Neural cell (in vitro differentiated cells): Measurements from ENCODE around the gene CRYZL1. TPM values are rescaled to one million over a fixed set of nuclear protein-coding genes. Genes with fewer than 3 reads are reported as not detected.

Source experiments
- H2AFZ ChIP-seq: fragments of 200-600, 300-800 bp; sonication (generic), shearing (Covaris generic); 2 replicates; pipeline ENCODE4 v1.6.0; 2014; ENCODE audit warnings: low read depth, mild to moderate bottlenecking, antibody characterized with exemption, low read length, moderate library complexity
- H3F3A ChIP-seq: fragments of 200-600 bp; shearing (Covaris generic); 2 replicates; pipeline ENCODE4 v1.6.1; 2016; ENCODE audit warnings: mild to moderate bottlenecking, moderate library complexity, mixed read lengths, antibody characterized with exemption, low read length; ENCODE audit not compliant: insufficient read depth, poor library complexity, severe bottlenecking
- H3K27ac ChIP-seq: fragments of 200-600, 300-800 bp; sonication (generic), shearing (Covaris generic); 2 replicates; pipeline ENCODE4 v1.5.1; 2014; ENCODE audit warnings: mild to moderate bottlenecking, low read length, moderate library complexity
- H3K27me3 ChIP-seq: fragments of 300-800, 200-600 bp; sonication (generic), shearing (Covaris generic); 2 replicates; pipeline ENCODE4 v1.6.0; 2014; ENCODE audit warnings: mild to moderate bottlenecking, low read depth, low read length, moderate library complexity; ENCODE audit not compliant: insufficient read depth
- H3K36me3 ChIP-seq: fragments of 300-800, 200-600 bp; sonication (generic), shearing (Covaris generic); 2 replicates; pipeline ENCODE4 v1.5.1; 2014; ENCODE audit warnings: mild to moderate bottlenecking, antibody characterized with exemption, low read length, moderate library complexity; ENCODE audit not compliant: insufficient read depth
- H3K4me2 ChIP-seq: fragments of 300-800, 200-600 bp; sonication (generic), shearing (Covaris generic); 2 replicates; pipeline ENCODE4 v1.6.0; 2014; ENCODE audit warnings: mild to moderate bottlenecking, low read length
- H3K4me3 ChIP-seq: fragments of 300-800, 200-600 bp; sonication (generic), shearing (Covaris generic); 2 replicates; pipeline ENCODE4 v1.5.1; 2014; ENCODE audit warnings: mild to moderate bottlenecking, low read length, moderate library complexity
- H3K79me2 ChIP-seq: fragments of 200-600 bp; shearing (Covaris generic); replicated peaks from 2 replicates; pipeline ENCODE4 v1.6.0; 2014; ENCODE audit warnings: mild to moderate bottlenecking, low read length, moderate library complexity; ENCODE audit not compliant: insufficient read depth
- H3K9ac ChIP-seq: fragments of 300-800, 200-600 bp; sonication (generic), shearing (Covaris generic); 2 replicates; pipeline ENCODE4 v1.6.1; 2016; ENCODE audit warnings: mild to moderate bottlenecking, low read length, mixed read lengths
- H3K9me2 ChIP-seq: fragments of 200-600 bp; shearing (Covaris generic); 2 replicates; pipeline ENCODE4 v1.6.1; 2016; ENCODE audit warnings: mild to moderate bottlenecking, low read length, mixed read lengths; ENCODE audit not compliant: insufficient read depth
- H3K9me3 ChIP-seq: fragments of 200-600, 300-800 bp; sonication (generic), shearing (Covaris generic); 2 replicates; pipeline ENCODE4 v1.6.1; 2016; ENCODE audit warnings: mild to moderate bottlenecking, mixed run types, low read length, moderate library complexity, mixed read lengths
- H4K20me1 ChIP-seq: fragments of 200-600 bp; shearing (Covaris generic); 2 replicates; pipeline ENCODE4 v1.6.1; 2016; ENCODE audit warnings: mild to moderate bottlenecking, mixed run types; ENCODE audit not compliant: insufficient read depth
- EZH2 ChIP-seq: fragments of 200-600, 300-800 bp; shearing (Covaris generic), sonication (generic); IDR thresholded peaks from 2 replicates; pipeline ENCODE4 v1.6.1; 2014; ENCODE audit warnings: antibody characterized with exemption, low read length, borderline replicate concordance, mild to moderate bottlenecking; ENCODE audit not compliant: insufficient read depth, poor library complexity, severe bottlenecking
- MXI1 ChIP-seq: fragments of 450-650 bp; conservative IDR thresholded peaks from 2 replicates; pipeline ENCODE4 v1.6.1; 2014; ENCODE audit warnings: antibody characterized with exemption, mild to moderate bottlenecking; ENCODE audit not compliant: poor library complexity, severe bottlenecking
- RAD21 ChIP-seq: fragments of 450-650 bp; conservative IDR thresholded peaks from 2 replicates; pipeline ENCODE4 v1.6.1; 2014; ENCODE audit warnings: antibody characterized with exemption, mild to moderate bottlenecking, moderate library complexity
- SMC3 ChIP-seq: fragments of 450-650 bp; conservative IDR thresholded peaks from 2 replicates; pipeline ENCODE4 v1.6.1; 2014; ENCODE audit warnings: antibody characterized with exemption, mild to moderate bottlenecking, moderate library complexity; ENCODE audit not compliant: poor library complexity
- TAF1 ChIP-seq: IDR thresholded peaks from 2 replicates; pipeline ENCODE4 v1.6.1; 2012; ENCODE audit warnings: low read depth
- polyA plus RNA-seq: library from polyadenylated mRNA; depleted of rRNA; stranded (reverse); fragments of >200 nt; gene quantifications from 2 replicates; pipeline ENCODE4 v1.2.3, GENCODE V29; 2014
- TF ChIP-seq, protein P1 (sequence below): IDR thresholded peaks from 2 replicates; pipeline ENCODE4 v1.6.1; 2012; ENCODE audit warnings: borderline replicate concordance

CRYZL1 gene
- polyA plus RNA-seq, 1 donor from 2014 or later = 54.3 TPM

DNA sequence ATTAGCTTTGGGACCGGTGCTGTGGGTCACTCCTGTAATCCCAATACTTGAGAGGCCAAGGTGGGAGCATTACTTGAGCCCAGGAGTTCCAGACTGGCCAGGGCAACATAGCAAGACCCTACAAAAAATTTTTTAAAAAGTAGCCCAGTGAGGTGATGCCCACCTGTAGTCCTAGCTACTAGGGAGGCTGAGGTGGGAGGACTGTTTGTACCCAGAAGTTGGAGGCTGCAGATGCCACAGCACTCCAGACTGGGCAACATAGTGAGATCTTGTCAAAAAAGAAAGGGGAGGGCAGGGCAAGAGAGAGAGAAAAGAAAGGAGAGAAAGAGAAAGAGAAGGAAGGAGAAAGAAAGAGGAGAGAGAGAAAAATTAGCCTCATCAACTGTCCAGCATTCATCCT is 7.0 kb upstream of the CRYZL1 start:
- Histone ChIP-seq H3K4me3 (no peak overlapping the region), H4K20me1 (peaks cover 3% of the 10 kb centered on the region), H3F3A (no peaks in the 10 kb centered on the region), H3K9ac (no peak overlapping the region), H3K36me3 (no peaks in the 10 kb centered on the region), H3K79me2 (peaks cover 86% of the 10 kb centered on the region), H3K4me2 (no peak overlapping the region), H3K9me2 (no peaks in the 10 kb centered on the region), H3K27me3 (no peaks in the 10 kb centered on the region), H3K27ac (no peak overlapping the region), H3K9me3 (no peaks in the 10 kb centered on the region), H2AFZ (no peak overlapping the region)
- TF ChIP-seq, protein P1, sequence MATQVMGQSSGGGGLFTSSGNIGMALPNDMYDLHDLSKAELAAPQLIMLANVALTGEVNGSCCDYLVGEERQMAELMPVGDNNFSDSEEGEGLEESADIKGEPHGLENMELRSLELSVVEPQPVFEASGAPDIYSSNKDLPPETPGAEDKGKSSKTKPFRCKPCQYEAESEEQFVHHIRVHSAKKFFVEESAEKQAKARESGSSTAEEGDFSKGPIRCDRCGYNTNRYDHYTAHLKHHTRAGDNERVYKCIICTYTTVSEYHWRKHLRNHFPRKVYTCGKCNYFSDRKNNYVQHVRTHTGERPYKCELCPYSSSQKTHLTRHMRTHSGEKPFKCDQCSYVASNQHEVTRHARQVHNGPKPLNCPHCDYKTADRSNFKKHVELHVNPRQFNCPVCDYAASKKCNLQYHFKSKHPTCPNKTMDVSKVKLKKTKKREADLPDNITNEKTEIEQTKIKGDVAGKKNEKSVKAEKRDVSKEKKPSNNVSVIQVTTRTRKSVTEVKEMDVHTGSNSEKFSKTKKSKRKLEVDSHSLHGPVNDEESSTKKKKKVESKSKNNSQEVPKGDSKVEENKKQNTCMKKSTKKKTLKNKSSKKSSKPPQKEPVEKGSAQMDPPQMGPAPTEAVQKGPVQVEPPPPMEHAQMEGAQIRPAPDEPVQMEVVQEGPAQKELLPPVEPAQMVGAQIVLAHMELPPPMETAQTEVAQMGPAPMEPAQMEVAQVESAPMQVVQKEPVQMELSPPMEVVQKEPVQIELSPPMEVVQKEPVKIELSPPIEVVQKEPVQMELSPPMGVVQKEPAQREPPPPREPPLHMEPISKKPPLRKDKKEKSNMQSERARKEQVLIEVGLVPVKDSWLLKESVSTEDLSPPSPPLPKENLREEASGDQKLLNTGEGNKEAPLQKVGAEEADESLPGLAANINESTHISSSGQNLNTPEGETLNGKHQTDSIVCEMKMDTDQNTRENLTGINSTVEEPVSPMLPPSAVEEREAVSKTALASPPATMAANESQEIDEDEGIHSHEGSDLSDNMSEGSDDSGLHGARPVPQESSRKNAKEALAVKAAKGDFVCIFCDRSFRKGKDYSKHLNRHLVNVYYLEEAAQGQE = no peak
- TF ChIP-seq SMC3 = no peak
- TF ChIP-seq TAF1 = no peak

DNA sequence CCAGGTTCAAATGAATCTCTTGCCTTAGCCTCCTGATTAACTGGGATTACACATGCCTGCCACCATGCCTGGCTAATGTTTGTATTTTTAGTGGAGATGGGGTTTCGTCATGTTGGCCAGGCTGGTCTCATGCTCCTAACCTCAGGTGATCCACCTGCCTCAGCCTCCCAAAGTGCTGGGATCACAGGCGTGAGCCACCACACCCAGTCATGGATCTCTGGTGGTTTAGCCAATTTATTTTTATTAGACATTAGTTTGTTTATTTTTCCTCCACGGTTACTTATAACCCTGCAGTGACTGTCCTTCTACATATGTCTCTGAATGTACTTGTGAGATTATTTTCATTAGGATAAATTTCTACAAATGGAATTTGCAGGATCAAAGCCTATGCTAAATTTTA is 6.0 kb upstream of the CRYZL1 start:
- no peaks in the 10 kb centered on the region for H3F3A ChIP-seq
- peaks cover 3% of the 10 kb centered on the region for H4K20me1 ChIP-seq
- no peaks in the 10 kb centered on the region for H3K27me3 ChIP-seq
- peaks cover 85% of the 10 kb centered on the region for H3K79me2 ChIP-seq
- no peak overlapping the region for H3K4me3 ChIP-seq
- H3K9me3 ChIP-seq = no peaks in the 10 kb centered on the region
- no peak overlapping the region for H3K9ac ChIP-seq
- H3K4me2 ChIP-seq = no peak overlapping the region
- H3K9me2 ChIP-seq = no peaks in the 10 kb centered on the region
- no peak for TF ChIP-seq EZH2
- no peak for TF ChIP-seq SMC3
- no peak for TF ChIP-seq RAD21
- no peak overlapping the region for H3K27ac ChIP-seq
- no peaks in the 10 kb centered on the region for H3K36me3 ChIP-seq
- H2AFZ ChIP-seq = no peak overlapping the region

DNA sequence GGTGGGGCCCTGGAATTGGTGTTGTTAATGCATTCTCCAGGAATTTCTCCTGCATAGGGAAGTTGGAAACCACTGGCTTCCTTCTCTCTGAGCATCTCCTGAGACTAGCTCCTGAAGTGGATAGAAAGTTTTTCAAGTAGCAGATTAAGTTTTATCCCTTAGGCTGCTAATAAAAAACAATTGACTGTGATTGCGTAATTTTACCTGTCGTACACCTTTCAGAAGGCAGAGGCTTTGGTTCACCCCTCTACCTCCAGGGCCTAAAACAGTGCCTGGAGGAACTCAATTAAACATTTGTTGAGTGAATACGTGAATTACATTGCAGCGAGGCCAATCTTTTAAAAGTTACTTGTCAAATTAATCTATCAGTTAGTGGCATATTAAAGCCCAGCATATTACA is 4.2 kb upstream of the CRYZL1 start:
- Histone ChIP-seq H3K9me3 (no peaks in the 10 kb centered on the region), H3K36me3 (no peaks in the 10 kb centered on the region), H3K27me3 (no peaks in the 10 kb centered on the region), H3K9me2 (no peaks in the 10 kb centered on the region), H3K9ac (no peak overlapping the region), H4K20me1 (peaks cover 3% of the 10 kb centered on the region), H3F3A (no peaks in the 10 kb centered on the region), H3K27ac (no peak overlapping the region), H2AFZ (no peak overlapping the region), H3K4me3 (no peak overlapping the region), H3K79me2 (peaks cover 75% of the 10 kb centered on the region), H3K4me2 (no peak overlapping the region)
- TF ChIP-seq RAD21 (no peak), TAF1 (no peak), MXI1 (no peak)
